Measurements from ENCODE around the gene NT5C2. TPM values are rescaled to one million over a fixed set of nuclear protein-coding genes. Genes with fewer than 3 reads are reported as not detected.
"Not testable (repeated sequence)": the region's sequence is repeated elsewhere in the genome, so short reads cannot be mapped to it uniquely, and the experiment has no call there.

NT5C2 gene
- total RNA-seq, 2 donors from 2014 or later: 105 to 114 TPM

DNA sequence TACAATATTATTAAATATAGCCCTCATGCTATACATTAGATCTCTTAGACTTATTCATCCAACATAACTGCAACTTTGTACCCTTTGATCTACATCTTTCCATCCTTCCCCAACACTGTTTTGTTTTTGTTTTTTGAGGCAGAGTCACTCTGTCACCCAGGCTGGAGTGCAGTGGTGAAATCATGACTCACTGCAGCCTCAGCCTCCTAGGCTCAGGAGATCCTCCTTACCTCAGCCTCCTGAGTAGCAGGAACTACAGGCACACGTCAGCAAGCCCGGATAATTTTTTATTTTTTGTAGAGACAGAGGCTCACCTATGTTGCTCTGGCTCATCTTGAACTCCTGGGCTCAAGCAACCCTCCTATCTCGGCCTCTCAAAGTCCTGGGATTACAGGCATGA is 53.3 kb downstream of the NT5C2 start:
- H3K27ac ChIP-seq: no peak overlapping the region
- DNase-seq (ENCODE audit: low spot score) (no peak), ATAC-seq (ENCODE audit: insufficient number of reproducible peaks, low FRiP score, low read depth) (no peak)
- peaks cover 15 to 25% of the 10 kb centered on the region in 2 donors for H3K4me1 ChIP-seq (ENCODE audit: control insufficient read depth in 1 of 2, low read depth in 2 of 2)
- TF ChIP-seq, protein P1, sequence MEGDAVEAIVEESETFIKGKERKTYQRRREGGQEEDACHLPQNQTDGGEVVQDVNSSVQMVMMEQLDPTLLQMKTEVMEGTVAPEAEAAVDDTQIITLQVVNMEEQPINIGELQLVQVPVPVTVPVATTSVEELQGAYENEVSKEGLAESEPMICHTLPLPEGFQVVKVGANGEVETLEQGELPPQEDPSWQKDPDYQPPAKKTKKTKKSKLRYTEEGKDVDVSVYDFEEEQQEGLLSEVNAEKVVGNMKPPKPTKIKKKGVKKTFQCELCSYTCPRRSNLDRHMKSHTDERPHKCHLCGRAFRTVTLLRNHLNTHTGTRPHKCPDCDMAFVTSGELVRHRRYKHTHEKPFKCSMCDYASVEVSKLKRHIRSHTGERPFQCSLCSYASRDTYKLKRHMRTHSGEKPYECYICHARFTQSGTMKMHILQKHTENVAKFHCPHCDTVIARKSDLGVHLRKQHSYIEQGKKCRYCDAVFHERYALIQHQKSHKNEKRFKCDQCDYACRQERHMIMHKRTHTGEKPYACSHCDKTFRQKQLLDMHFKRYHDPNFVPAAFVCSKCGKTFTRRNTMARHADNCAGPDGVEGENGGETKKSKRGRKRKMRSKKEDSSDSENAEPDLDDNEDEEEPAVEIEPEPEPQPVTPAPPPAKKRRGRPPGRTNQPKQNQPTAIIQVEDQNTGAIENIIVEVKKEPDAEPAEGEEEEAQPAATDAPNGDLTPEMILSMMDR (IDR thresholded peaks at IDR 0.05): no peak
- H3K27me3 ChIP-seq (replicated peaks; ENCODE audit: insufficient read depth): no peaks in the 10 kb centered on the region
- H3K36me3 ChIP-seq: peaks cover 8% of the 10 kb centered on the region
- no peaks in the 10 kb centered on the region for H3K9me3 ChIP-seq
- no peak overlapping the region for H3K4me3 ChIP-seq

DNA sequence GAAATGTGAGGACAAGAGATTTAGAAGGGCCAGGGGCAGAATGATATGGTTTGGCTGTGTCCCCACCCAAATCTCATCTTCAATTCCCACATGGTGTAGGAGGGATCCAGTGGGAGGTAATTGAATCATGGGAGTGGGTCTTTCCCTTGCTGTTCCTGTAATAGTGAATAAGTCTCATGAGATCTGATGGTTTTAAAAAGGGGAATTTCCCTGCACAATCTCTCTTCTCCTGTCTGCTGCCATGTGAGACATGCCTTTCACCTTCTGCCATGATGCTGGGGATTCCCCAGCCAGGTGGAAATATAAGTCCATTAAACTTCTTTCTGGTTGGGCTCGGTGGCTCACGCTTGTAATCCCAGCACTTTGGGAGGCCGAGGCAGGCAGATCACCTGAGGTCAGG is 57.9 kb downstream of the NT5C2 start:
- Histone ChIP-seq H3K36me3 (peaks cover 23% of the 10 kb centered on the region), H3K4me1 (ENCODE audit: control insufficient read depth in 1 of 2, low read depth in 2 of 2) (peaks cover 4 to 11% of the 10 kb centered on the region in 2 donors)
- H3K4me3 ChIP-seq; H3K9me3 ChIP-seq; H3K27me3 ChIP-seq (replicated peaks; ENCODE audit: insufficient read depth); DNase-seq (ENCODE audit: low spot score); ATAC-seq (ENCODE audit: insufficient number of reproducible peaks, low FRiP score, low read depth); H3K27ac ChIP-seq: not testable (repeated sequence)

DNA sequence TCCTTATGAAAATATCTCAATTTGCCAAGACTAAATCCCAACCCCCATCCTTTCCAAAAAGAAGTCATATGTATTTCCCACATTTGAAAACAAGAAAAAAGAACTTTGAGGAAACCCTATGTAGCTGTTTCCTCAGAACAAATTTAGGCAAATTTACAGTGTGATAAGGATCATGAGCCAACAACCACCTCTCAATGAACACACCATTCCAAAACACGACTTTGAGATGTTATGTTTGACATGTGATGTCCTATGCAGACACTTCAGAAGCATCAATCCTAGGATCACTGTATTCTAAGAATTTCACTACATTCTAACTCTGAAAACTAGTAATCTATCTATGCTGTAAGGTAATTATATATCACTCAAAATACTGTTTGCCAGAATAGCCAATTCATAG is 62.2 kb downstream of the NT5C2 start:
- H3K36me3 ChIP-seq: peaks cover 15% of the 10 kb centered on the region

DNA sequence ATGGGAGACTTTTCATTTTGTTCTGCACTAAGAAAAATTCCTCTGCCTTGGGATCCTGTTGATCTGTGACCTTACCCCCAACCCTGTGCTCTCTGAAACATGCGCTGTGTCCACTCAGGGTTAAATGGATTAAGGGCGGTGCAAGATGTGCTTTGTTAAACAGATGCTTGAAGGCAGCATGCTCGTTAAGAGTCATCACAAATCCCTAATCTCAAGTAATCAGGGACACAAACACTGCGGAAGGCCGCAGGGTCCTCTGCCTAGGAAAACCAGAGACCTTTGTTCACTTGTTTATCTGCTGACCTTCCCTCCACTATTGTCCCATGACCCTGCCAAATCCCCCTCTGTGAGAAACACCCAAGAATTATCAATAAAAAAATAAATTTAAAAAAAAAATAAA is 62.9 kb downstream of the NT5C2 start:
- not testable (repeated sequence) for H3K27me3 ChIP-seq (replicated peaks; ENCODE audit: insufficient read depth); DNase-seq (ENCODE audit: low spot score); H3K9me3 ChIP-seq; H3K27ac ChIP-seq; H3K4me3 ChIP-seq; ATAC-seq (ENCODE audit: insufficient number of reproducible peaks, low FRiP score, low read depth)
- Histone ChIP-seq H3K4me1 (ENCODE audit: control insufficient read depth in 1 of 2, low read depth in 2 of 2) (peaks cover 18 to 26% of the 10 kb centered on the region in 2 donors), H3K36me3 (peaks cover 15% of the 10 kb centered on the region)

More for the DNA sequence above, 62.2 kb downstream of the NT5C2 start:
- Histone ChIP-seq H3K9me3 (no peaks in the 10 kb centered on the region), H3K27ac (no peak overlapping the region), H3K27me3 (replicated peaks; ENCODE audit: insufficient read depth) (no peaks in the 10 kb centered on the region), H3K4me1 (ENCODE audit: control insufficient read depth in 1 of 2, low read depth in 2 of 2) (peaks cover 10 to 22% of the 10 kb centered on the region in 2 donors), H3K4me3 (no peak overlapping the region)
- ATAC-seq (ENCODE audit: insufficient number of reproducible peaks, low FRiP score, low read depth) (no peak), DNase-seq (ENCODE audit: low spot score) (no peak)
- TF ChIP-seq, protein P1 (IDR thresholded peaks at IDR 0.05): no peak

DNA sequence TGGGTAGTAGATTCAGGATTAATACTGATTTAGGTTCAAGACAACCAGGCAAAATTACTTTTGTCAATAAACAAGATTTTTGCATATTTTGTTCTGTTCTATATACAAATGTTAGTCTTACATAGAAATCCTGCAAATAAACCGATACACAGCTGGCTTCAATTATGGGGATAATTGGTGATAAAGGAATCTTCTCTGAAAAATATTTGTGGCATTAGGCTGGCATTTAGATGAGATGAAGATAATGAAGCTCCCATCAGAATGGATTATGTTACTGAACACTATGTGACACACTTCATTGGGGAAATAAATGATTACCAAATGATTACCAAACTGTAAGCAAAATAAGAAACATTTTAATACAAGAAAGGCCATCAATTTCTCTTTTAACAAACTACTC is 65.8 kb downstream of the NT5C2 start:
- Histone ChIP-seq H3K36me3 (peaks cover 5% of the 10 kb centered on the region), H3K4me1 (ENCODE audit: control insufficient read depth in 1 of 2, low read depth in 2 of 2) (peaks cover 38 to 53% of the 10 kb centered on the region in 2 donors), H3K27ac (peak overlapping the region in 1 of 2 donors; percentile 67), H3K4me3 (no peak overlapping the region), H3K9me3 (no peaks in the 10 kb centered on the region), H3K27me3 (replicated peaks; ENCODE audit: insufficient read depth) (no peaks in the 10 kb centered on the region)
- TF ChIP-seq, protein P1 (IDR thresholded peaks at IDR 0.05): no peak
- no peak for ATAC-seq (ENCODE audit: insufficient number of reproducible peaks, low FRiP score, low read depth)
- DNase-seq (ENCODE audit: low spot score): no peak

DNA sequence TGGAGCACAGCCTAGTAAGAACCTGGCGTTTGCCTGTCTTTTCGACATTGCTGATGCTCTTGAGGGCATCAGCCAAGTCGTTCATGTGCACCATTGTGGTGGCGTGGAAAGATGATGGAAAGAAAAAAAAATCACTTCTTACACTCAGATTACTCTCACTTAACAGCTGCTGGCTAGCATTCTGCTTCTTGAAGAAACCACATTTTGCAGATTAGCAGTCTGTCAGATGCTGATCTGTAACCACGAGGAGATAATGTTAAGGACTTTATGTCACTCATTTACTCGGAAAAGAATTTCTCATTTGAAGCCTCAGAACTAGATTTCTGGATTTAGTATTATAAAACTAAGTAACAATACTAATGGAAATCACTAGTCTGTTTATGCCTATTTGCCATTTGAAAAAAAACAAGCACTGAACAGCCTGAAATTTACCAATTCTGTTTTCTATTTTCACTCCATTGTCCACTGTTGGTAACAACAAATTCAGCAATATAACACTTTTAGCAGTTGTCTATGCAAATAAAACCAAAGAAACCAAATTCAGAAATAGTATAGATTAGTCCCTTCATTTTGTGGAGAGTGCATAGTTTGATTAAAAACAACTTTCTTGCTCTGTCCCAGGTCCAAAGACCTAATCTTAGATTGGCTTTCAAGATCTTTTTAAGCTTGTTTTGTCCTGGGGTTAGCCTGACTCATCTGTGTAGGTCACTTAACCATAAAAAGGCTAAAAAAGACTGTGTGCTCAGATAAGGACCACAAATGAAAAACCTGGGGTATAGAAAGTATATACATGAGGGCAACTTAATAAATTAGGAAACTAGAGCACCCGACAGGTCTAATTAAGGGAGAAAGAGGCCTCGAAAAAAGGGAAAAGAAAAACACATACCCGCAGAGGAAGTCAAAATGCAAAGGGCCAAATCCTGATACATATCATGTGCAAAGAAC is 67.5 kb downstream of the NT5C2 start:
- ATAC-seq (ENCODE audit: insufficient number of reproducible peaks, low FRiP score, low read depth) (no peak), DNase-seq (ENCODE audit: low spot score) (no peak)
- Histone ChIP-seq H3K27me3 (replicated peaks; ENCODE audit: insufficient read depth) (no peaks in the 10 kb centered on the region), H3K4me3 (peak overlapping the region; percentile 2), H3K27ac (peak overlapping the region; percentile 52 to 67), H3K36me3 (no peaks in the 10 kb centered on the region), H3K4me1 (ENCODE audit: control insufficient read depth in 1 of 2, low read depth in 2 of 2) (peaks cover 51 to 63% of the 10 kb centered on the region in 2 donors), H3K9me3 (no peaks in the 10 kb centered on the region)
- TF ChIP-seq, protein P1 (IDR thresholded peaks at IDR 0.05): no peak

Data from thoracic aorta (tissue), 2 donors.